A673 (cell line): ENCODE data around the gene IRF6. TPM values are rescaled to one million over a fixed set of nuclear protein-coding genes. Genes with fewer than 3 reads are reported as not detected.

Source experiments
- BruUV-seq: library from RNA; stranded (reverse); fragments of 400-500 nt; replicated peaks from 2 replicates; lab custom pipeline; 2021; lab: Mats Ljungman, UMichigan
- CTCF ChIA-PET: fragments of 300-600 bp; sonication (Branson Sonifier 250); formaldehyde crosslinking; loops from one replicate; lab custom pipeline; 2022; ENCODE audit warnings: antibody characterized with exemption; lab: Charles Lee
- POLR2A ChIA-PET: fragments of 300-600 bp; sonication (Branson Sonifier 250); formaldehyde crosslinking; loops from one replicate; lab custom pipeline; 2022; ENCODE audit warnings: antibody characterized with exemption; ENCODE audit not compliant: low non-redundant PET; lab: Charles Lee
- DNase-seq: peaks from one replicate; pipeline ENCODE4 v3.0.0-alpha.2; 2015; ENCODE audit warnings: low spot score
- H3K27ac ChIP-seq: fragments of 200-600 bp; sonication (generic); 2 replicates; pipeline ENCODE4 v1.5.1; 2016; ENCODE audit warnings: mixed run types, low read depth, mild to moderate bottlenecking, mixed read lengths, antibody characterized with exemption, low read length; ENCODE audit not compliant: poor library complexity, severe bottlenecking
- H3K27me3 ChIP-seq: fragments of 200-600 bp; sonication (generic); replicated peaks from 2 replicates; pipeline ENCODE4 v1.6.1; 2017; ENCODE audit warnings: mixed run types, low read depth, mild to moderate bottlenecking, mixed read lengths, antibody characterized with exemption, low read length; ENCODE audit not compliant: insufficient read depth, poor library complexity
- H3K36me3 ChIP-seq: fragments of 200-600 bp; sonication (generic); 2 replicates; pipeline ENCODE4 v1.6.1; 2016; ENCODE audit warnings: mixed run types, mild to moderate bottlenecking, mixed read lengths, antibody characterized with exemption, low read length; ENCODE audit not compliant: insufficient read depth, poor library complexity, severe bottlenecking
- H3K4me1 ChIP-seq: fragments of 200-600 bp; sonication (generic); 2 replicates; pipeline ENCODE4 v1.6.1; 2017; ENCODE audit warnings: mixed run types, mild to moderate bottlenecking, mixed read lengths, antibody characterized with exemption, low read length; ENCODE audit not compliant: insufficient read depth, poor library complexity, severe bottlenecking
- H3K4me3 ChIP-seq: fragments of 200-600 bp; sonication (generic); 2 replicates; pipeline ENCODE4 v1.5.1; 2016; ENCODE audit warnings: low read depth, mixed run types, mild to moderate bottlenecking, mixed read lengths, low read length; ENCODE audit not compliant: poor library complexity, severe bottlenecking
- H3K9me3 ChIP-seq: fragments of 200-600 bp; sonication (generic); 2 replicates; pipeline ENCODE4 v1.6.1; 2016; ENCODE audit warnings: mixed run types, low read depth, mild to moderate bottlenecking, mixed read lengths, antibody characterized with exemption, low read length; ENCODE audit not compliant: poor library complexity, severe bottlenecking
- CTCF ChIP-seq: fragments of 300-800, 200-600 bp; sonication (generic); conservative IDR thresholded peaks from 2 replicates; pipeline ENCODE4 v1.5.1; 2017; ENCODE audit warnings: low read depth, mild to moderate bottlenecking, antibody characterized with exemption, low read length, moderate library complexity, mixed read lengths
- EZH2 ChIP-seq: fragments of 200-600 bp; sonication (generic); IDR thresholded peaks from 2 replicates; pipeline ENCODE4 v1.6.1; 2017; ENCODE audit warnings: borderline replicate concordance, low read depth, mild to moderate bottlenecking, mixed read lengths, antibody characterized with exemption, low read length; ENCODE audit not compliant: poor library complexity, severe bottlenecking
- intact Hi-C: fragments of 100-400 bp; cut with micrococcal nuclease; formaldehyde crosslinking; loops from one replicate; pipeline ENCODE4 v1.10.0; 2022; ENCODE audit not compliant: unreplicated experiment
- total RNA-seq: library from RNA; stranded (reverse); gene quantifications from 2 replicates; pipeline ENCODE4 v1.2.3, GENCODE V29; 2021

IRF6 gene
- total RNA-seq, 1 experiment from 2014 or later = 0.17 TPM

GRCh38 chr1:209803568-209803967 is 2.4 kb downstream of the IRF6 start:
- intact Hi-C loops = no loop called here
- no peaks in the 10 kb centered on the region for H3K27me3 ChIP-seq

DNA sequence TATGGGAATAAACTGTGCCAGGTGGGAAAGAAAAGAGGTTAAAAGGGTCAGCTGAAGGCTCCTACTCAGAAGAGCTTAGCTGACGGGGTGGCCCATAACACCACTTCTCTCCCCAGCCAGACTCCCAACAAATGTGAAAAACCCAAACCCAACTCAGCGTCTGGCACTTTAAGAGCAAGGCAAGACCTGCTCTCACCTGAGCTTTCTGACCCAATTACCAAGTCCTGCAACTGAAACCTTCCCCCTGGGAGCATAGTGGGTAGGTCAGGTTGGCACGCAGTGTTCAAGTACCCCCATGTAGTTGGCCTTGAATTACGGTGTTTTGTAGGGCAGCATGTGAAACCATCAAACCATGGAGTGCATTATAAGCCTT is 3.2 kb downstream of the IRF6 start:
- POLR2A ChIA-PET = interaction anchor here (0.6 kb wide), 1 partner anchor 434 kb away, joined by 3 read pairs; no protein-coding TSS in a partner anchor
- H3K27ac ChIP-seq = no peak overlapping the region

More at GRCh38 chr1:209803568-209803967, 2.4 kb downstream of the IRF6 start:
- H3K9me3 ChIP-seq = no peaks in the 10 kb centered on the region
- CTCF ChIA-PET = no interaction called here
- TF ChIP-seq CTCF = no peak
- no peak for TF ChIP-seq EZH2
- DNase-seq = no peak
- POLR2A ChIA-PET = no interaction called here
- no peak overlapping the region for H3K27ac ChIP-seq
- H3K4me3 ChIP-seq = no peak overlapping the region
- H3K4me1 ChIP-seq = peaks cover 7% of the 10 kb centered on the region
- H3K36me3 ChIP-seq = no peaks in the 10 kb centered on the region
- no TSS peak for BruUV-seq

DNA sequence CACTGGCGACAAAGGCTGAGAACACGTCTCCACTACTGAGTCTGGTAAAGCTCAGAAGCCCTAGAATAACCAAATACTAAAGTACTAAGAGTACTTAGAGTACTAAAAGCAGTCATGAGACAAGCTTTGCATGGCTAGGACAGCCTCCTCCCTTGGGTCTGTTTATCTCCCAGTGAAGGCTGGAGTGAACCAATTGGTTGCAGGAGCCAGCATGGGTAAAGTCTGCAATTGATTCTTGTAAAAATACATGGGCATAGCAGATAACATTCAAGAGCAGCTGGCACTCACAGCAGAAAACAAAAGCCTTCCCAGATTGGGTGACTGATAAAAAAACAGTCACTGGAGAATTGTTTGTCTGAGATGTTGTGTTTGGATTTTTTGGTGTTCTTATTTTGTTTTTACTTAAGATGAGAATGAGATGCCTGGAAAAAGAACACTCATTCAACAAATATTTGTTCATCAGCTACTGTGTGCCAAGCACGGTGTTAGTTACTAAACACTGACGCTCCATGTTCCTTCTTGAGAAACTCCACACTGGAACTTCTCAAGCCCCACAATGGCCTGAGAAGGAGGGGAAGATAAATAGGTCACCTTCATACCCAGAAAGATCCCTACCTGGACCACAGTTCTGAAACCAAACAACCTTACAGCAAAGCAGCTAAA is 3.7 kb downstream of the IRF6 start:
- Histone ChIP-seq H3K4me3 (no peak overlapping the region), H3K27ac (no peak overlapping the region), H3K27me3 (no peaks in the 10 kb centered on the region), H3K9me3 (no peaks in the 10 kb centered on the region), H3K36me3 (no peaks in the 10 kb centered on the region), H3K4me1 (peaks cover 7% of the 10 kb centered on the region)
- ChIA-PET POLR2A (interaction anchor here (0.6 kb wide), 1 partner anchor 434 kb away, joined by 3 read pairs; no protein-coding TSS in a partner anchor), CTCF (no interaction called here)
- no peak for TF ChIP-seq CTCF
- no peak for TF ChIP-seq EZH2
- DNase-seq = no peak
- intact Hi-C loops = no loop called here
- BruUV-seq = no TSS peak

More for the DNA sequence above, 3.2 kb downstream of the IRF6 start:
- CTCF ChIA-PET = no interaction called here
- Histone ChIP-seq H3K27me3 (no peaks in the 10 kb centered on the region), H3K36me3 (no peaks in the 10 kb centered on the region), H3K4me3 (no peak overlapping the region), H3K4me1 (peaks cover 7% of the 10 kb centered on the region), H3K9me3 (no peaks in the 10 kb centered on the region)
- intact Hi-C loops = no loop called here
- no peak for DNase-seq
- no peak for TF ChIP-seq CTCF
- no peak for TF ChIP-seq EZH2
- BruUV-seq = no TSS peak
